Activated CD4-positive, CD25-positive, alpha-beta regulatory T cell (primary cell): ENCODE measurements around the gene PEAR1.

Experiments used
- DNase-seq, 4 experiments: peaks; one replicate each; lab custom pipeline; 2025; lab: John Stamatoyannopoulos, UW

The PEAR1 gene

DNA sequence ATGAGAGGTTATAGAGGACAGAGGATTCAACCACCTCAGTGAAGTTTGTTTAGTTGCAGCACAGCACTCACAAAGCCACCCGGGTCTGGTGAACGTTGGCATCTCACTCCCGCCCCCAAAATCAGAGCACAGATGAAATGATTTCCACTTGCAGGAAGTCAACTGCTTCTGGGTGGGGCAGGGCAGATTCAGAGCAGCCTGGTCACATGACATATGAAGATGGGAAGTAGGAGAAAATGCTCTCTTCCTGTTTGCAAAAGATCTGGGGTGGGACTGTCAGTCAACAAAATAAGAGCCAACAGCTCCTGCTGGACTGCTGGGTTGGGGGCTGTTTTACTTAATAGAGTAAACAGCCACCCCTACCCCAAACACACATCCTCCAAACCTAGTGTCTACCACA, 70.1 kb downstream of the PEAR1 start:
- peak in 2 of 4 experiments; percentile 21 to 29 for DNase-seq

DNA sequence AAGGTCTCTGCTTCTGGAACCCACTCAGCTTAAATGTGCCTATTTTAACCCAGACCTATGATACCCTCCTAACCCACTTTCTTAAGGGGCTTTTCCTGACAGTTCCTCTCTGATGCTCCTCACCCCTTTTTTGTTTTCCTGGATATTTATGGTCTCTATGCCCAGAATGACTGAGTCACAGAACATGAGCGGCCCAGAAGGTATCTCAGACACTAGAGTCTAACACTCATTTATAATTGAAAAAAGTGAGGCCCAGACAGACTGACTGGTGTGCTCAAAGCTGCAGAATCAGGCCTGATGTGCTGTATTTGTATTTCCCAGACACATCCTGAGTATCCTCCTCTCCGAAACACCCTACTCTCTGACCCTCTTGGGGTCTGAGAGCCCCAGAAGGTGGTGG, 70.9 kb downstream of the PEAR1 start:
- DNase-seq: no peak
